ENCODE results near the gene TUBGCP6. TPM values are rescaled to one million over a fixed set of nuclear protein-coding genes. Genes with fewer than 3 reads are reported as not detected.

The TUBGCP6 gene
- total RNA-seq, 1 donor from 2014 or later: 45.4 TPM

GRCh38 chr22:50190941-50191741 lies 53.7 kb downstream of the TUBGCP6 start:
- TF ChIP-seq POLR2AphosphoS5 (IDR thresholded peaks at IDR 0.05; ENCODE audit: insufficient read depth in 1 of 2, low read depth in 1 of 2) (no peak), POLR2A (IDR thresholded peaks at IDR 0.05) (no peak), CTCF (IDR thresholded peaks at IDR 0.05) (no peak)
- intact Hi-C loops (cut with DNase I): loop anchor here (5.0 to 10.0 kb wide), 2 partner anchors 224 to 266 kb away; no protein-coding TSS in a partner anchor
- peak overlapping the region; percentile 89 for H3K27ac ChIP-seq

GRCh38 chr22:50190182-50190940 lies 54.5 kb downstream of the TUBGCP6 start:
- peaks cover 63% of the 10 kb centered on the region for H3K4me1 ChIP-seq
- no peak for DNase-seq (ENCODE audit: extremely low spot score in 2 of 2)
- no peaks in the 10 kb centered on the region for H3K27me3 ChIP-seq
- no peaks in the 10 kb centered on the region for H3K9me3 ChIP-seq
- peaks cover 0 to 12% of the 10 kb centered on the region in 2 donors for H3K36me3 ChIP-seq
- peak overlapping the region; percentile 43 to 53 for H3K4me3 ChIP-seq
- TF ChIP-seq CTCF (IDR thresholded peaks at IDR 0.05): peak in 2 of 3 experiments; percentile 18 to 51
- peak; percentile 76 to 86 for TF ChIP-seq POLR2AphosphoS5 (IDR thresholded peaks at IDR 0.05; ENCODE audit: insufficient read depth in 1 of 2, low read depth in 1 of 2)
- peak in 1 of 2 donors; percentile 11 for TF ChIP-seq POLR2A (IDR thresholded peaks at IDR 0.05)
- H3K27ac ChIP-seq: peak overlapping the region; percentile 89
- intact Hi-C loops (cut with DNase I): loop anchor here (5.0 to 10.0 kb wide), 2 partner anchors 223 to 266 kb away; no protein-coding TSS in a partner anchor

More at GRCh38 chr22:50190941-50191741, 53.7 kb downstream of the TUBGCP6 start:
- Histone ChIP-seq H3K4me3 (peak overlapping the region; percentile 43 to 53), H3K4me1 (peaks cover 62% of the 10 kb centered on the region), H3K9me3 (no peaks in the 10 kb centered on the region), H3K36me3 (peaks cover 0 to 12% of the 10 kb centered on the region in 2 donors), H3K27me3 (no peaks in the 10 kb centered on the region)
- no peak for DNase-seq (ENCODE audit: extremely low spot score in 2 of 2)

- peak overlapping the region; percentile 89 for H3K27ac ChIP-seq
- H3K4me3 ChIP-seq: peak overlapping the region; percentile 43 to 53
- H3K36me3 ChIP-seq: peaks cover 0 to 10% of the 10 kb centered on the region in 2 donors
- DNase-seq (ENCODE audit: extremely low spot score in 2 of 2): no peak
- TF ChIP-seq POLR2AphosphoS5 (IDR thresholded peaks at IDR 0.05; ENCODE audit: insufficient read depth in 1 of 2, low read depth in 1 of 2) (no peak), POLR2A (IDR thresholded peaks at IDR 0.05) (no peak), CTCF (IDR thresholded peaks at IDR 0.05) (no peak)
- intact Hi-C loops (cut with DNase I): loop anchor here (5.0 to 10.0 kb wide), 2 partner anchors 223 to 265 kb away; no protein-coding TSS in a partner anchor
- peaks cover 68% of the 10 kb centered on the region for H3K4me1 ChIP-seq
- no peaks in the 10 kb centered on the region for H3K27me3 ChIP-seq
- no peaks in the 10 kb centered on the region for H3K9me3 ChIP-seq
Observed at GRCh38 chr22:50189849-50190181, 55.0 kb downstream of the TUBGCP6 start.

GRCh38 chr22:50189184-50189848 lies 55.5 kb downstream of the TUBGCP6 start:
- Histone ChIP-seq H3K27ac (peak overlapping the region; percentile 89), H3K36me3 (peaks cover 0 to 5% of the 10 kb centered on the region in 2 donors), H3K4me3 (no peak overlapping the region), H3K9me3 (no peaks in the 10 kb centered on the region), H3K4me1 (peaks cover 73% of the 10 kb centered on the region), H3K27me3 (no peaks in the 10 kb centered on the region)
- TF ChIP-seq CTCF (IDR thresholded peaks at IDR 0.05): no peak
- no peak for TF ChIP-seq POLR2A (IDR thresholded peaks at IDR 0.05)
- TF ChIP-seq POLR2AphosphoS5 (IDR thresholded peaks at IDR 0.05; ENCODE audit: insufficient read depth in 1 of 2, low read depth in 1 of 2): no peak
- no peak for DNase-seq (ENCODE audit: extremely low spot score in 2 of 2)
- intact Hi-C loops (cut with DNase I): no loop called here
